SK-N-SH treated with all-trans-retinoic acid at 6 μM for 48 hours (cell line): ENCODE measurements around the gene MLANA.

ENCODE experiments used
- ARNTL ChIP-seq: fragments of 450-650 bp; formaldehyde crosslinking; IDR thresholded peaks from 2 replicates; pipeline ENCODE4 v1.5.0; 2020; ENCODE audit warnings: low read depth, mild to moderate bottlenecking, moderate library complexity, borderline replicate concordance
- ESRRG ChIP-seq: fragments of 250-450 bp; sonication (Bioruptor Pico); IDR thresholded peaks from 2 replicates; pipeline ENCODE4 v1.6.1; 2021; ENCODE audit warnings: mild to moderate bottlenecking
- GLIS3 ChIP-seq: fragments of 250-450 bp; sonication (Bioruptor Pico); IDR thresholded peaks from 2 replicates; pipeline ENCODE4 v1.5.0; 2020; ENCODE audit warnings: mild to moderate bottlenecking, moderate library complexity
- ISL1 ChIP-seq: fragments of 250-450 bp; sonication (Bioruptor Pico); IDR thresholded peaks from 2 replicates; pipeline ENCODE4 v2.1.2; 2022; ENCODE audit warnings: mild to moderate bottlenecking, moderate library complexity
- OSR1 ChIP-seq: fragments of 250-450 bp; sonication (Bioruptor Pico); IDR thresholded peaks from 2 replicates; pipeline ENCODE4 v1.8.0; 2022; ENCODE audit warnings: moderate library complexity, mild to moderate bottlenecking, inconsistent platforms
- PATZ1 ChIP-seq: fragments of 250-450 bp; sonication (Bioruptor Pico); IDR thresholded peaks from 2 replicates; pipeline ENCODE4 v1.8.0; 2020; ENCODE audit warnings: mild to moderate bottlenecking, moderate library complexity, borderline replicate concordance
- RARB ChIP-seq: fragments of 250-450 bp; sonication (Bioruptor Pico); IDR thresholded peaks from 2 replicates; pipeline ENCODE4 v1.8.0; 2021; ENCODE audit warnings: mild to moderate bottlenecking, moderate library complexity
- SNAI2 ChIP-seq: fragments of 250-450 bp; sonication (Bioruptor Pico); IDR thresholded peaks from 2 replicates; pipeline ENCODE4 v1.5.0; 2020; ENCODE audit warnings: mild to moderate bottlenecking, moderate library complexity
- TOX ChIP-seq: fragments of 250-450 bp; sonication (Bioruptor Pico); IDR thresholded peaks from 2 replicates; pipeline ENCODE4 v1.8.0; 2021; ENCODE audit warnings: mild to moderate bottlenecking, moderate library complexity, borderline replicate concordance
- ZNF565 ChIP-seq: fragments of 450-650 bp; formaldehyde crosslinking; conservative IDR thresholded peaks from 2 replicates; pipeline ENCODE4 v1.5.0; 2020; ENCODE audit warnings: low read depth, mild to moderate bottlenecking, moderate library complexity
- ZNF70 ChIP-seq: fragments of 450-650 bp; formaldehyde crosslinking; IDR thresholded peaks from 2 replicates; pipeline ENCODE4 v1.5.0; 2020; ENCODE audit warnings: mild to moderate bottlenecking, moderate library complexity
- ZNF8 ChIP-seq: fragments of 450-650 bp; formaldehyde crosslinking; IDR thresholded peaks from 2 replicates; pipeline ENCODE4 v1.5.0; 2020; ENCODE audit warnings: mild to moderate bottlenecking, moderate library complexity
- TF ChIP-seq, protein P1 (sequence below): fragments of 250-450 bp; sonication (Bioruptor Pico); IDR thresholded peaks from 2 replicates; pipeline ENCODE4 v1.5.1; 2020; ENCODE audit warnings: low read depth, mild to moderate bottlenecking, moderate library complexity
- TF ChIP-seq, protein P2 (sequence below): fragments of 250-450 bp; sonication (Bioruptor Pico); IDR thresholded peaks from 2 replicates; pipeline ENCODE4 v1.5.1; 2021; ENCODE audit warnings: mild to moderate bottlenecking, moderate library complexity

DNA sequence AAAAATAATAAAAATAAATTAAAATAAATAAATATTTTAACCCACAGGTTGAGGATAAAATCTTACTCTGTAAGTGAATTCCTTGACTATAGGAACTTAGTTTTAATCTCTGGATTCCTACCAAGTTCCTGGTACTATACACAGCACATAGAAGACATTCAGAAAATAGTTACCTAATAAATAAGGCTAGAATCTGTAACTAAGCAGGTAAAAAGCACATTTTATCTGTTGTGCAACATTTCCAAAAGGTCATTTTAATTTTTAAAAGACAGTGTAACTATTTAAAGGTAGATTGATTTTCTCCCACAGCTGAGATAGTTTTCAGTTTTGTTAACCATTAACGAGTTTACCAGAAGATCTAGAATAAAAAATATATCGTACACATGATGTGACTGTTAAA is 47.8 kb downstream of the MLANA start:
- TF ChIP-seq SNAI2 (CRISPR knock-in tag) (no peak), RARB (CRISPR knock-in tag) (no peak), ISL1 (no peak), TOX (CRISPR knock-in tag) (no peak), ESRRG (no peak), ZNF8 (CRISPR knock-in tag) (no peak), PATZ1 (CRISPR knock-in tag) (no peak), ZNF565 (CRISPR knock-in tag) (no peak), GLIS3 (no peak), OSR1 (no peak), ARNTL (CRISPR knock-in tag) (no peak), ZNF70 (no peak)
- TF ChIP-seq, protein P1, sequence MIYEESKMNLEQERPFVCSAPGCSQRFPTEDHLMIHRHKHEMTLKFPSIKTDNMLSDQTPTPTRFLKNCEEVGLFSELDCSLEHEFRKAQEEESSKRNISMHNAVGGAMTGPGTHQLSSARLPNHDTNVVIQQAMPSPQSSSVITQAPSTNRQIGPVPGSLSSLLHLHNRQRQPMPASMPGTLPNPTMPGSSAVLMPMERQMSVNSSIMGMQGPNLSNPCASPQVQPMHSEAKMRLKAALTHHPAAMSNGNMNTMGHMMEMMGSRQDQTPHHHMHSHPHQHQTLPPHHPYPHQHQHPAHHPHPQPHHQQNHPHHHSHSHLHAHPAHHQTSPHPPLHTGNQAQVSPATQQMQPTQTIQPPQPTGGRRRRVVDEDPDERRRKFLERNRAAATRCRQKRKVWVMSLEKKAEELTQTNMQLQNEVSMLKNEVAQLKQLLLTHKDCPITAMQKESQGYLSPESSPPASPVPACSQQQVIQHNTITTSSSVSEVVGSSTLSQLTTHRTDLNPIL (CRISPR knock-in tag): no peak
- TF ChIP-seq, protein P2, sequence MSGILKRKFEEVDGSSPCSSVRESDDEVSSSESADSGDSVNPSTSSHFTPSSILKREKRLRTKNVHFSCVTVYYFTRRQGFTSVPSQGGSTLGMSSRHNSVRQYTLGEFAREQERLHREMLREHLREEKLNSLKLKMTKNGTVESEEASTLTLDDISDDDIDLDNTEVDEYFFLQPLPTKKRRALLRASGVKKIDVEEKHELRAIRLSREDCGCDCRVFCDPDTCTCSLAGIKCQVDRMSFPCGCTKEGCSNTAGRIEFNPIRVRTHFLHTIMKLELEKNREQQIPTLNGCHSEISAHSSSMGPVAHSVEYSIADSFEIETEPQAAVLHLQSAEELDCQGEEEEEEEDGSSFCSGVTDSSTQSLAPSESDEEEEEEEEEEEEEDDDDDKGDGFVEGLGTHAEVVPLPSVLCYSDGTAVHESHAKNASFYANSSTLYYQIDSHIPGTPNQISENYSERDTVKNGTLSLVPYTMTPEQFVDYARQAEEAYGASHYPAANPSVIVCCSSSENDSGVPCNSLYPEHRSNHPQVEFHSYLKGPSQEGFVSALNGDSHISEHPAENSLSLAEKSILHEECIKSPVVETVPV: no peak
